ENCODE results near the gene SLC11A2. TPM values are rescaled to one million over a fixed set of nuclear protein-coding genes. Genes with fewer than 3 reads are reported as not detected.
"Not testable (repeated sequence)": the region's sequence is repeated elsewhere in the genome, so short reads cannot be mapped to it uniquely, and the experiment has no call there.

Gene SLC11A2
- total RNA-seq, 1 donor from 2014 or later: 42.6 TPM

DNA sequence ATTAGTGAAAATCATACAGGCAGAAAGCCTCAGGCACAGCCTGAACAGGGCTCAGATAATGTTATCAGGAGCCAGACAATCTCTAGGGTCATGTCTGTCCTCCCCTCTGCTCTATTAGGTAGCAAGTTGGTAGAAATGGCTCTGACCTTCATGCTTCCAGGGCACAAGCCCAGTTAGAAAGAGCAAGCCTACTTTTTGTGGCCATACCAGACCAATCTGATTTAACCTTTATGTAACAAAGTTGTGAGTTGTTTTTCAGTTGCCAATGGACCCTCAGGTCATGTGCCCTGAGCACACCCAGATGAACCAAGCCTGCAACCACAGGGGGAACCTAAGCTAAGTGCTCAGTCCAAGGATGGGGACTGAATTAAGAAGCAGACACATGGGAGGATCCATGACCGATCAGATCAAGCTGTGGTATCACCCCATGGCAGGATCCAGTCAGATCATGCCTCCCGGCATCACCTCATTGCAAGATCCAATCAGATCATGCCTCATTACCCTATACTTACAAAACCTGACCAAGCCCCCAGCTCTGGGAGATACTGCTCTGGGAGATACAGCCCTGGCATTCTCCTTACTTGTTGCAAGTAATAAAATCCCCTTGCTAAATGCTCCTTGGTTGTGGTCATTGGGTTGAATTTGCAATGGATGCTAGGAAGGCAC, 92.6 kb downstream of the SLC11A2 start:
- H3K27me3 Mint-ChIP-seq (ENCODE audit: unreplicated experiment): peaks cover 2% of the 10 kb centered on the region
- DNase-seq (ENCODE audit: extremely low spot score, unreplicated experiment): no peak
- H3K4me1 Mint-ChIP-seq (ENCODE audit: unreplicated experiment): peaks cover 8% of the 10 kb centered on the region
- H3K36me3 Mint-ChIP-seq (ENCODE audit: unreplicated experiment): peaks cover 18% of the 10 kb centered on the region
- H3K27ac Mint-ChIP-seq (ENCODE audit: unreplicated experiment): no peak overlapping the region
- TF ChIP-seq, protein P1, sequence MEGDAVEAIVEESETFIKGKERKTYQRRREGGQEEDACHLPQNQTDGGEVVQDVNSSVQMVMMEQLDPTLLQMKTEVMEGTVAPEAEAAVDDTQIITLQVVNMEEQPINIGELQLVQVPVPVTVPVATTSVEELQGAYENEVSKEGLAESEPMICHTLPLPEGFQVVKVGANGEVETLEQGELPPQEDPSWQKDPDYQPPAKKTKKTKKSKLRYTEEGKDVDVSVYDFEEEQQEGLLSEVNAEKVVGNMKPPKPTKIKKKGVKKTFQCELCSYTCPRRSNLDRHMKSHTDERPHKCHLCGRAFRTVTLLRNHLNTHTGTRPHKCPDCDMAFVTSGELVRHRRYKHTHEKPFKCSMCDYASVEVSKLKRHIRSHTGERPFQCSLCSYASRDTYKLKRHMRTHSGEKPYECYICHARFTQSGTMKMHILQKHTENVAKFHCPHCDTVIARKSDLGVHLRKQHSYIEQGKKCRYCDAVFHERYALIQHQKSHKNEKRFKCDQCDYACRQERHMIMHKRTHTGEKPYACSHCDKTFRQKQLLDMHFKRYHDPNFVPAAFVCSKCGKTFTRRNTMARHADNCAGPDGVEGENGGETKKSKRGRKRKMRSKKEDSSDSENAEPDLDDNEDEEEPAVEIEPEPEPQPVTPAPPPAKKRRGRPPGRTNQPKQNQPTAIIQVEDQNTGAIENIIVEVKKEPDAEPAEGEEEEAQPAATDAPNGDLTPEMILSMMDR (IDR thresholded peaks at IDR 0.05): no peak
- no peak overlapping the region for H3K4me3 Mint-ChIP-seq (ENCODE audit: unreplicated experiment)
- no peaks in the 10 kb centered on the region for H3K9me3 Mint-ChIP-seq (ENCODE audit: unreplicated experiment)

DNA sequence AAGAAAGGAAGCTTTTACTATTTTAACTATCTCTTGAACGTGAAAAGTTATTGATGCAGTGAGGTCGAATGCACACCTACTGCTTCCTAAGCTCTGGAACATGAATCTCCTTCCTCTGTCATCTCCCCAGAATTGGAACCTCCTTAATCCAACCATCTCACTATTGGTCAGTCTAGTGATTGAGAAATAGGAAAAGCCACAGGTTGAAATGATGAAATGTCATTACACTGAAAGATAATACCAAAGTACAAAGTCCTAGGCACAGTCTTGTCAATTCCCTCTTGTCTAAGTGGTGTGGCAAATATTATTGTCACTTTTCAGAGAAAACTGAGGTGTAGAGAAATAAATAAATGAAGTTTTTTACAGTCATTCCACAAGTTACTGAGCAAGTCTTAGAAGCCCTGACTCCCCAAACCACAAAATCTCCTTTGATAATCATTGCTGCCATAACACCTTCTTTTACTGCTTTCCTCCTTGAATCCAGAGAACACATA, 93.3 kb downstream of the SLC11A2 start:
- Mint-ChIP-seq H3K9me3 (ENCODE audit: unreplicated experiment) (no peaks in the 10 kb centered on the region), H3K4me3 (ENCODE audit: unreplicated experiment) (no peak overlapping the region), H3K27me3 (ENCODE audit: unreplicated experiment) (peaks cover 2% of the 10 kb centered on the region), H3K4me1 (ENCODE audit: unreplicated experiment) (peaks cover 12% of the 10 kb centered on the region), H3K36me3 (ENCODE audit: unreplicated experiment) (peaks cover 18% of the 10 kb centered on the region), H3K27ac (ENCODE audit: unreplicated experiment) (no peak overlapping the region)
- no peak for DNase-seq (ENCODE audit: extremely low spot score, unreplicated experiment)
- TF ChIP-seq, protein P1 (IDR thresholded peaks at IDR 0.05): no peak

DNA sequence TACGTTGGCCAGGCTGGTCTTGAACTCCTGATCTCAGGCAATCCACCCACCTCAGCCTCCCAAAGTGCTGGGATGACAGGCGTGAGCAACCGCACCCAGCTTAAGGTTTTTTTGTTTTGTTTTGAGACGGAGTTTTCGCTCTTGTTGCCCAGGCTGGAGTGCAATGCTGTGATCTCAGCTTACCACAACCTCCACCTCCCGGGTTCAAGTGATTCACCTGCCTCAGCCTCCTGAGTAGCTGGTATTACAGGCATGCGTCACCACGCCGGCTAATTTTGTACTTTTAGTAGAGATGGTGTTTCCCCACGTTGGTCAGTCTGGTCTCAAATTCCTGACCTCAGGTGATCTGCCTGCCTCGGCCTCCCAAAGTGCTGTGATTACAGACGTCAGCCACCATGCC, 95.7 kb downstream of the SLC11A2 start:
- Mint-ChIP-seq H3K36me3 (ENCODE audit: unreplicated experiment) (peaks cover 18% of the 10 kb centered on the region), H3K4me1 (ENCODE audit: unreplicated experiment) (peaks cover 29% of the 10 kb centered on the region)
- H3K27me3 Mint-ChIP-seq (ENCODE audit: unreplicated experiment); H3K27ac Mint-ChIP-seq (ENCODE audit: unreplicated experiment); H3K9me3 Mint-ChIP-seq (ENCODE audit: unreplicated experiment); H3K4me3 Mint-ChIP-seq (ENCODE audit: unreplicated experiment): not testable (repeated sequence)
- peak; percentile 32 for DNase-seq (ENCODE audit: extremely low spot score, unreplicated experiment)

- no peak overlapping the region for H3K4me3 Mint-ChIP-seq (ENCODE audit: unreplicated experiment)
- peaks cover 2% of the 10 kb centered on the region for H3K27me3 Mint-ChIP-seq (ENCODE audit: unreplicated experiment)
- no peak overlapping the region for H3K27ac Mint-ChIP-seq (ENCODE audit: unreplicated experiment)
- no peaks in the 10 kb centered on the region for H3K9me3 Mint-ChIP-seq (ENCODE audit: unreplicated experiment)
- peaks cover 18% of the 10 kb centered on the region for H3K36me3 Mint-ChIP-seq (ENCODE audit: unreplicated experiment)
- DNase-seq (ENCODE audit: extremely low spot score, unreplicated experiment): peak; percentile 51
- TF ChIP-seq, protein P1 (IDR thresholded peaks at IDR 0.05): no peak
- H3K4me1 Mint-ChIP-seq (ENCODE audit: unreplicated experiment): peaks cover 33% of the 10 kb centered on the region
Measured at GRCh38 chr12:50929831-50930230, 96.4 kb downstream of the SLC11A2 start.

Other genes with a start within 250 kb of the SLC11A2 start
- gene TMPRSS12, start 183.5 kb downstream of the SLC11A2 start, total RNA-seq: not detected in 2 replicates
- not detected in 2 replicates for gene HIGD1C, start 73.8 kb downstream of the SLC11A2 start, total RNA-seq
- gene LETMD1, start 21.9 kb upstream of the SLC11A2 start, total RNA-seq: 44.9 and 45.6 TPM in 2 replicates
- 45.1 and 49.0 TPM in 2 replicates for gene CSRNP2, start 57.2 kb upstream of the SLC11A2 start, total RNA-seq
- gene TFCP2, start 146.8 kb upstream of the SLC11A2 start, total RNA-seq: 20.6 and 21.1 TPM in 2 replicates
- 19.2 and 20.6 TPM in 2 replicates for gene POU6F1, start 191.7 kb upstream of the SLC11A2 start, total RNA-seq
- gene DAZAP2, start 212.4 kb upstream of the SLC11A2 start, total RNA-seq: 120 and 130 TPM in 2 replicates
- gene SMAGP, start 244.0 kb upstream of the SLC11A2 start, total RNA-seq: 4.3 and 7.1 TPM in 2 replicates

Data from osteocyte (in vitro differentiated cells).